Neural crest cell (in vitro differentiated cells): ENCODE measurements around the gene RAMP2. TPM values are rescaled to one million over a fixed set of nuclear protein-coding genes. Genes with fewer than 3 reads are reported as not detected.

ENCODE experiments used
- DNase-seq: peaks from one replicate; pipeline ENCODE4 v3.0.0; 2021; ENCODE audit warnings: low read depth, mixed read lengths, low spot score
- H3K27ac Mint-ChIP-seq: one replicate; pipeline ENCODE4 v1.8.0; 2021; ENCODE audit warnings: mild to moderate bottlenecking, mixed read lengths; ENCODE audit not compliant: unreplicated experiment
- H3K27me3 Mint-ChIP-seq: 2 replicates; pipeline ENCODE4 v1.8.0; 2021; ENCODE audit warnings: low read depth, mild to moderate bottlenecking, mixed read lengths
- H3K36me3 Mint-ChIP-seq: 2 replicates; pipeline ENCODE4 v1.8.0; 2021; ENCODE audit warnings: low read depth, mild to moderate bottlenecking, mixed read lengths
- H3K4me1 Mint-ChIP-seq: 2 replicates; pipeline ENCODE4 v1.8.0; 2021; ENCODE audit warnings: mixed read lengths
- H3K4me3 Mint-ChIP-seq: one replicate; pipeline ENCODE4 v1.8.0; 2021; ENCODE audit warnings: mild to moderate bottlenecking, mixed read lengths
- H3K9me3 Mint-ChIP-seq: 2 replicates; pipeline ENCODE4 v1.8.0; 2021; ENCODE audit warnings: mixed read lengths
- CTCF ChIP-seq: fragments of 200-600 bp; sonication (generic); conservative IDR thresholded peaks from 2 replicates; pipeline ENCODE4 v1.5.0; 2021; ENCODE audit warnings: antibody characterized with exemption, mild to moderate bottlenecking
- total RNA-seq: library from RNA; stranded (reverse); gene quantifications from 2 replicates; pipeline ENCODE4 v1.2.1, GENCODE V29; 2021

RAMP2 gene
- total RNA-seq, 1 donor from 2014 or later: 7.9 TPM

- Mint-ChIP-seq H3K36me3 (no peaks in the 10 kb centered on the region), H3K27me3 (peaks cover 72% of the 10 kb centered on the region), H3K4me3 (peak overlapping the region; percentile 47), H3K4me1 (peaks cover 12% of the 10 kb centered on the region), H3K27ac (no peak overlapping the region), H3K9me3 (no peaks in the 10 kb centered on the region)
- no peak for TF ChIP-seq CTCF
- DNase-seq: no peak
These were observed 22.2 kb downstream of the RAMP2 start for GRCh38 chr17:42783062-42783790.

DNA sequence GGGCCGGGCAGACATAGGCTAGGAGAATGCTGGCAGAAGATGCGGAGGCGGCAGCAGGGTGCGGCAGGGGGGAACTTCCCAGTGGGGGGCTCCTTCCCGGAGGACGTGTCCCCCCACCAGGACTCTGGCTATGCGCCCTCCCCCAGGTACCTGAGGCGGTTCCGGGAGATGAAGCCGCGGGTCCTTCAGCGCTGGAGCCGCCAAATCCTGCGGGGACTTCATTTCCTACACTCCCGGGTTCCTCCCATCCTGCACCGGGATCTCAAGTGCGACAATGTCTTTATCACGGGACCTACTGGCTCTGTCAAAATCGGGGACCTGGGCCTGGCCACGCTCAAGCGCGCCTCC, 22.7 kb downstream of the RAMP2 start:
- TF ChIP-seq CTCF: no peak
- Mint-ChIP-seq H3K36me3 (no peaks in the 10 kb centered on the region), H3K4me1 (peaks cover 12% of the 10 kb centered on the region), H3K27me3 (peaks cover 72% of the 10 kb centered on the region), H3K9me3 (no peaks in the 10 kb centered on the region), H3K27ac (no peak overlapping the region), H3K4me3 (no peak overlapping the region)
- no peak for DNase-seq

GRCh38 chr17:42784409-42784808, 23.4 kb downstream of the RAMP2 start:
- Mint-ChIP-seq H3K4me3 (no peak overlapping the region), H3K27me3 (peaks cover 74% of the 10 kb centered on the region), H3K9me3 (no peaks in the 10 kb centered on the region), H3K4me1 (peaks cover 10% of the 10 kb centered on the region), H3K27ac (no peak overlapping the region), H3K36me3 (no peaks in the 10 kb centered on the region)
- TF ChIP-seq CTCF: no peak
- DNase-seq: no peak

GRCh38 chr17:42784811-42785592, 24.0 kb downstream of the RAMP2 start:
- H3K27me3 Mint-ChIP-seq: peaks cover 68% of the 10 kb centered on the region
- H3K36me3 Mint-ChIP-seq: no peaks in the 10 kb centered on the region
- no peak for TF ChIP-seq CTCF
- H3K9me3 Mint-ChIP-seq: no peaks in the 10 kb centered on the region
- H3K27ac Mint-ChIP-seq: no peak overlapping the region
- peaks cover 6% of the 10 kb centered on the region for H3K4me1 Mint-ChIP-seq
- no peak overlapping the region for H3K4me3 Mint-ChIP-seq
- DNase-seq: no peak

- Mint-ChIP-seq H3K9me3 (no peaks in the 10 kb centered on the region), H3K4me1 (no peaks in the 10 kb centered on the region), H3K27ac (no peak overlapping the region), H3K27me3 (peaks cover 54% of the 10 kb centered on the region), H3K4me3 (no peak overlapping the region), H3K36me3 (no peaks in the 10 kb centered on the region)
- no peak for TF ChIP-seq CTCF
- DNase-seq: no peak
These were observed 26.2 kb downstream of the RAMP2 start for GRCh38 chr17:42787266-42787665.
